Endothelial cell of umbilical vein (primary cell): ENCODE results near the gene SMIM38. TPM values are rescaled to one million over a fixed set of nuclear protein-coding genes. Genes with fewer than 3 reads are reported as not detected.
A peak's percentile ranks its signal among the peaks of the same experiment; 100 is the strongest.

Source experiments
- BruUV-seq: library from RNA; stranded (reverse); fragments of 400-500 nt; replicated peaks from 2 replicates; lab custom pipeline; 2021; lab: Mats Ljungman, UMichigan
- CTCF ChIA-PET: fragments of 300-600, 350-600 bp; sonication (Branson Sonifier 250); formaldehyde crosslinking; loops from one replicate; lab custom pipeline; 2021; ENCODE audit warnings: antibody characterized with exemption, inconsistent platforms; lab: Charles Lee
- POLR2A ChIA-PET: fragments of 300-600, 350-600 bp; sonication (Branson Sonifier 250); formaldehyde crosslinking; loops from one replicate; lab custom pipeline; 2021; ENCODE audit warnings: antibody characterized with exemption, inconsistent platforms; lab: Charles Lee
- DNase-seq: peaks from one replicate; pipeline ENCODE4 v3.0.0-alpha.2; 2011; ENCODE audit warnings: low read depth, low spot score
- FAIRE-seq: peaks from 2 replicates; lab custom pipeline; 2011; peaks lifted over from hg19 to GRCh38; lab: Jason Lieb, UNC
- H2AFZ ChIP-seq: 2 replicates; pipeline ENCODE4 v1.6.0; 2012; ENCODE audit warnings: low read depth, low read length, control low read depth, inconsistent platforms
- H3K27ac ChIP-seq: 2 replicates; pipeline ENCODE4 v1.5.1; 2011; ENCODE audit warnings: low read depth, mild to moderate bottlenecking, control low read depth, low read length, moderate library complexity; ENCODE audit not compliant: insufficient read depth
- H3K27me3 ChIP-seq, 2 experiments: 2 replicates each; pipeline versions ENCODE4 v1.6.0 to v1.6.1; 2011; ENCODE audit warnings: low read length in 2 of 2, mixed read lengths in 1 of 2; ENCODE audit not compliant: control insufficient read depth in 2 of 2, insufficient read depth in 2 of 2
- H3K36me3 ChIP-seq, 2 experiments: 2 replicates in 1 of 2; 3 replicates in 1 of 2; pipeline ENCODE4 v1.5.1; 2011; ENCODE audit warnings: low read length in 2 of 2, mild to moderate bottlenecking in 1 of 2, moderate library complexity in 1 of 2; ENCODE audit not compliant: control insufficient read depth in 2 of 2, insufficient read depth in 2 of 2; ENCODE audit errors: extremely low read depth in 1 of 2
- H3K4me1 ChIP-seq: 3 replicates; pipeline ENCODE4 v1.5.1; 2011; ENCODE audit warnings: mild to moderate bottlenecking, low read length; ENCODE audit not compliant: control insufficient read depth, insufficient read depth; ENCODE audit errors: extremely low read depth
- H3K4me2 ChIP-seq: 2 replicates; pipeline ENCODE4 v1.6.1; 2011; ENCODE audit warnings: low read length, control low read depth, mixed read lengths; ENCODE audit not compliant: insufficient read depth
- H3K4me3 ChIP-seq, 3 experiments: fragments of 200-600 bp in 1 of 3; sonication (generic), shearing (Covaris generic) in 1 of 3; replicated peaks in 1 of 3; 2 replicates each; pipeline ENCODE4 v1.5.1; 2011 to 2016; ENCODE audit warnings: control low read depth in 3 of 3, low read length in 3 of 3, mild to moderate bottlenecking in 2 of 3, inconsistent platforms in 1 of 3, low read depth in 1 of 3, moderate library complexity in 1 of 3; ENCODE audit not compliant: insufficient read depth in 1 of 3
- H3K79me2 ChIP-seq: 2 replicates; pipeline ENCODE4 v1.6.0; 2012; ENCODE audit warnings: low read length, inconsistent platforms; ENCODE audit not compliant: control insufficient read depth, insufficient read depth
- H3K9ac ChIP-seq: replicated peaks from 2 replicates; pipeline ENCODE3; 2011; ENCODE audit warnings: low read length, control low read depth; ENCODE audit not compliant: insufficient read depth; ENCODE audit errors: extremely low read depth
- H3K9me1 ChIP-seq: replicated peaks from 3 replicates; pipeline ENCODE4 v1.6.0; 2011; ENCODE audit warnings: mild to moderate bottlenecking, low read length; ENCODE audit not compliant: control insufficient read depth, insufficient read depth; ENCODE audit errors: extremely low read depth
- H3K9me3 ChIP-seq: replicated peaks from 2 replicates; pipeline ENCODE4 v1.5.1; 2012; ENCODE audit warnings: low read length, inconsistent platforms; ENCODE audit not compliant: control insufficient read depth, insufficient read depth
- H4K20me1 ChIP-seq: replicated peaks from 2 replicates; pipeline ENCODE3; 2011; ENCODE audit warnings: mild to moderate bottlenecking, low read length; ENCODE audit not compliant: control insufficient read depth, insufficient read depth; ENCODE audit errors: extremely low read depth
- FOS ChIP-seq: IDR thresholded peaks from 2 replicates; pipeline ENCODE4 v1.6.1; 2011; ENCODE audit warnings: mild to moderate bottlenecking, low read length, moderate library complexity, borderline replicate concordance; ENCODE audit not compliant: insufficient read depth
- JUN ChIP-seq: IDR thresholded peaks from 2 replicates; pipeline ENCODE4 v1.6.1; 2011; ENCODE audit warnings: borderline replicate concordance, low read depth; ENCODE audit not compliant: insufficient read length, insufficient read depth
- MYC ChIP-seq: IDR thresholded peaks from one replicate; pipeline ENCODE4 v1.6.1; 2011; ENCODE audit warnings: mild to moderate bottlenecking, low read depth, low read length
- POLR2AphosphoS5 ChIP-seq: IDR thresholded peaks from 2 replicates; pipeline ENCODE4 v1.6.1; 2012; ENCODE audit warnings: low read depth, mild to moderate bottlenecking, control low read depth, low read length, moderate library complexity; ENCODE audit not compliant: insufficient read depth
- dilution Hi-C: fragments of 300-500 bp; cut with MboI; formaldehyde crosslinking; loops from one replicate; pipeline ENCODE4 v1.15.0; 2019; ENCODE audit warnings: low sequenced_read_pairs; ENCODE audit not compliant: extremely low pct_ligation_motif_present
- intact Hi-C: fragments of 100-400 bp; cut with micrococcal nuclease; formaldehyde crosslinking; loops from one replicate; pipeline ENCODE4 v1.10.0; 2022
- polyA plus RNA-seq, 4 experiments: library from polyadenylated mRNA; depleted of rRNA in 3 of 4; stranded (reverse) in 3 of 4; unstranded in 1 of 4; fragments of >200 nt; gene quantifications; 2 replicates each; pipeline versions ENCODE4 v1.2.1 to v1.2.3, GENCODE V29; 2011 to 2012; ENCODE audit warnings: missing spikeins in 1 of 4
- total RNA-seq: library from RNA; stranded (reverse); gene quantifications from 2 replicates; pipeline ENCODE4 v1.2.3, GENCODE V29; 2021
- TF ChIP-seq, protein P1 (sequence below): IDR thresholded peaks from 2 replicates; pipeline ENCODE4 v1.6.1; 2011; ENCODE audit not compliant: insufficient read depth, insufficient read length
- TF ChIP-seq, protein P2 (sequence below), 2 donors: IDR thresholded peaks; 1 replicate in 1 of 2; 2 replicates in 1 of 2; pipeline ENCODE4 v1.5.1; 2011; ENCODE audit warnings: low read length in 2 of 2, mild to moderate bottlenecking in 2 of 2, moderate library complexity in 2 of 2, control low read depth in 1 of 2, inconsistent platforms in 1 of 2, low read depth in 1 of 2; ENCODE audit not compliant: insufficient read depth in 1 of 2; ENCODE audit errors: extremely low read depth in 1 of 2

SMIM38 gene
- total and polyA plus RNA-seq, 2 donors (not counting 3 experiments of a cell fraction or from before 2014, with no cell fraction given): 0.03 TPM; not detected in 1

DNA sequence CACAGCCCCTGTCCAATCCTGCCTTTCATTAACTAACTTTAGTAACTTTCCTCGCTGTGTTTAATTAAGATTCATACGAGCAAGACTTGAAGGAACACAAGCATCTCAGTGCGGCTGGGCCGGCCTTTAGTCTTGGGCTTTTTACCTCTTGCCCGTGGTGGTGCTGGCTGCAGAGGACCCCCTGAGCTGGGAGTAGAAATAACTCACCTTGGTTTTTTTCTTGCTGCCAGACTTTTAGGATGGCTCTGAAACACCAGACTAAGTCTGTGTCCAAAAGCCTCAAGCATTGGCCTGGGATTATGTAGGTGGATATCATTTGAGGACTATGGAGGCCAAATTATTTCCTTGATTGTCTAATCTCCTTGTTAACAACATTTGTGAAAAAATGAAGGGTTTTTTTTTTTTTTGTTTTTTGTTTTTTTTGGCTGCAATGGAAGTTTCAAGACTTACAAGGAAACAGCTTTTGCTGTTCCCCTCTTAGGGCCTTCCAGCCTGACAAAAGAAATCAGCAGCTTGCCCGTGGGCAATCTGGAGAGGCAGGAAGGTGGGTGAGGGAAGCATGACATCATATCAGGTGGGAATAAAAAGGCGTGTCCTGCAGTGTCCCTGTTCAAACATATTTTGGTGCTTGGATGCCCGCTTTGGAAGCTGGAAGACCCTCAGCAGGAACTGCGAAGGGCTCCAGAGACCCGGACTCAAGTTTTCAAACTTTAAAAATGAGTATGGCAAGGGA is 44.0 kb downstream of the SMIM38 start:
- DNase-seq (peak; percentile 40), FAIRE-seq (no peak)
- no peak overlapping the region for H2AFZ ChIP-seq
- no TSS peak for BruUV-seq
- H3K79me2 ChIP-seq: no peaks in the 10 kb centered on the region
- H3K36me3 ChIP-seq: no peaks in the 10 kb centered on the region
- H3K9me3 ChIP-seq: no peaks in the 10 kb centered on the region
- H3K27me3 ChIP-seq: peaks cover 14% of the 10 kb centered on the region in 2 experiments
- no peaks in the 10 kb centered on the region for H4K20me1 ChIP-seq
- H3K4me3 ChIP-seq: no peak overlapping the region
- H3K9ac ChIP-seq: no peak overlapping the region
- H3K4me1 ChIP-seq: no peaks in the 10 kb centered on the region
- no peak for TF ChIP-seq POLR2AphosphoS5
- TF ChIP-seq, protein P1, sequence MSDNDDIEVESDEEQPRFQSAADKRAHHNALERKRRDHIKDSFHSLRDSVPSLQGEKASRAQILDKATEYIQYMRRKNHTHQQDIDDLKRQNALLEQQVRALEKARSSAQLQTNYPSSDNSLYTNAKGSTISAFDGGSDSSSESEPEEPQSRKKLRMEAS: no peak
- TF ChIP-seq FOS: no peak
- no peak for TF ChIP-seq JUN
- no peak for TF ChIP-seq MYC
- TF ChIP-seq, protein P2, sequence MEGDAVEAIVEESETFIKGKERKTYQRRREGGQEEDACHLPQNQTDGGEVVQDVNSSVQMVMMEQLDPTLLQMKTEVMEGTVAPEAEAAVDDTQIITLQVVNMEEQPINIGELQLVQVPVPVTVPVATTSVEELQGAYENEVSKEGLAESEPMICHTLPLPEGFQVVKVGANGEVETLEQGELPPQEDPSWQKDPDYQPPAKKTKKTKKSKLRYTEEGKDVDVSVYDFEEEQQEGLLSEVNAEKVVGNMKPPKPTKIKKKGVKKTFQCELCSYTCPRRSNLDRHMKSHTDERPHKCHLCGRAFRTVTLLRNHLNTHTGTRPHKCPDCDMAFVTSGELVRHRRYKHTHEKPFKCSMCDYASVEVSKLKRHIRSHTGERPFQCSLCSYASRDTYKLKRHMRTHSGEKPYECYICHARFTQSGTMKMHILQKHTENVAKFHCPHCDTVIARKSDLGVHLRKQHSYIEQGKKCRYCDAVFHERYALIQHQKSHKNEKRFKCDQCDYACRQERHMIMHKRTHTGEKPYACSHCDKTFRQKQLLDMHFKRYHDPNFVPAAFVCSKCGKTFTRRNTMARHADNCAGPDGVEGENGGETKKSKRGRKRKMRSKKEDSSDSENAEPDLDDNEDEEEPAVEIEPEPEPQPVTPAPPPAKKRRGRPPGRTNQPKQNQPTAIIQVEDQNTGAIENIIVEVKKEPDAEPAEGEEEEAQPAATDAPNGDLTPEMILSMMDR (IDR thresholded peaks at IDR 0.05; ENCODE audit: extremely low read depth in 1 of 2, insufficient read depth in 1 of 2, low read depth in 1 of 2, low read length in 2 of 2): no peak
- H3K9me1 ChIP-seq: no peaks in the 10 kb centered on the region
- H3K27ac ChIP-seq: no peak overlapping the region
- H3K4me2 ChIP-seq: no peak overlapping the region
- CTCF ChIA-PET: interaction anchor here (0.7 kb wide), 1 partner anchor 67 kb away, joined by 3 read pairs; no protein-coding TSS in a partner anchor
- POLR2A ChIA-PET: no interaction called here
- dilution Hi-C loops (no loop called here), intact Hi-C loops (no loop called here)
